ENCODE data around the gene KRTAP10-7.
"Not testable (repeated sequence)": the region's sequence is repeated elsewhere in the genome, so short reads cannot be mapped to it uniquely, and the experiment has no call there.

KRTAP10-7 gene

GRCh38 chr21:44571844-44572782, 28.3 kb upstream of the KRTAP10-7 start:
- no peak for DNase-seq (ENCODE audit: low spot score)

- DNase-seq (ENCODE audit: low spot score): no peak
Observed at GRCh38 chr21:44572959-44573583, 27.3 kb upstream of the KRTAP10-7 start.

- DNase-seq (ENCODE audit: low spot score): not testable (repeated sequence)
Observed at GRCh38 chr21:44573630-44574456, 26.6 kb upstream of the KRTAP10-7 start, which contains the start of gene KRTAP10-4. KRTAP10-4 (plus strand) TSS chr21:44573729; CDS start chr21:44573759, 30 bp downstream.

- no peak for DNase-seq (ENCODE audit: low spot score)
Observed at GRCh38 chr21:44574457-44575306, 25.7 kb upstream of the KRTAP10-7 start.

- no peak for DNase-seq (ENCODE audit: low spot score)
Observed at GRCh38 chr21:44575307-44576024, 24.9 kb upstream of the KRTAP10-7 start.

- DNase-seq (ENCODE audit: low spot score): no peak
Observed at GRCh38 chr21:44576025-44576420, 24.4 kb upstream of the KRTAP10-7 start.

GRCh38 chr21:44578371-44579055, 21.9 kb upstream of the KRTAP10-7 start:
- DNase-seq (ENCODE audit: low spot score): no peak

- no peak for DNase-seq (ENCODE audit: low spot score)
Observed at GRCh38 chr21:44579056-44579832, 21.2 kb upstream of the KRTAP10-7 start.

- no peak for DNase-seq (ENCODE audit: low spot score)
Observed at GRCh38 chr21:44579833-44580144, 20.6 kb upstream of the KRTAP10-7 start.

GRCh38 chr21:44580231-44580821, 20.1 kb upstream of the KRTAP10-7 start, which contains the start of gene KRTAP10-5:
KRTAP10-5 (minus strand) TSS chr21:44580604; CDS start chr21:44580578, 26 bp downstream.
- not testable (repeated sequence) for DNase-seq (ENCODE audit: low spot score)

GRCh38 chr21:44581158-44581557, 19.2 kb upstream of the KRTAP10-7 start:
- DNase-seq (ENCODE audit: low spot score): no peak

- no peak for DNase-seq (ENCODE audit: low spot score)
Observed at GRCh38 chr21:44582055-44582454, 18.3 kb upstream of the KRTAP10-7 start.

- DNase-seq (ENCODE audit: low spot score): no peak
Observed at GRCh38 chr21:44583089-44583799, 17.2 kb upstream of the KRTAP10-7 start.

GRCh38 chr21:44583800-44584147, 16.6 kb upstream of the KRTAP10-7 start:
- no peak for DNase-seq (ENCODE audit: low spot score)

GRCh38 chr21:44585892-44586291, 14.5 kb upstream of the KRTAP10-7 start:
- DNase-seq (ENCODE audit: low spot score): no peak

- no peak for DNase-seq (ENCODE audit: low spot score)
Observed at GRCh38 chr21:44589094-44589493, 11.3 kb upstream of the KRTAP10-7 start.

GRCh38 chr21:44589586-44590305, 10.7 kb upstream of the KRTAP10-7 start:
- no peak for DNase-seq (ENCODE audit: low spot score)

- DNase-seq (ENCODE audit: low spot score): no peak
Observed at GRCh38 chr21:44590311-44590721, 10.1 kb upstream of the KRTAP10-7 start.
